Endothelial cell of umbilical vein (primary cell): Measurements from ENCODE around the gene SMARCA2. TPM values are rescaled to one million over a fixed set of nuclear protein-coding genes. Genes with fewer than 3 reads are reported as not detected.

ENCODE experiments used
- BruUV-seq: library from RNA; stranded (reverse); fragments of 400-500 nt; replicated peaks from 2 replicates; lab custom pipeline; 2021; lab: Mats Ljungman, UMichigan
- CTCF ChIA-PET: fragments of 300-600, 350-600 bp; sonication (Branson Sonifier 250); formaldehyde crosslinking; loops from one replicate; lab custom pipeline; 2021; ENCODE audit warnings: antibody characterized with exemption, inconsistent platforms; lab: Charles Lee
- POLR2A ChIA-PET: fragments of 300-600, 350-600 bp; sonication (Branson Sonifier 250); formaldehyde crosslinking; loops from one replicate; lab custom pipeline; 2021; ENCODE audit warnings: antibody characterized with exemption, inconsistent platforms; lab: Charles Lee
- DNase-seq: peaks from one replicate; pipeline ENCODE4 v3.0.0-alpha.2; 2011; ENCODE audit warnings: low read depth, low spot score
- FAIRE-seq: peaks from 2 replicates; lab custom pipeline; 2011; peaks lifted over from hg19 to GRCh38; lab: Jason Lieb, UNC
- H2AFZ ChIP-seq: 2 replicates; pipeline ENCODE4 v1.6.0; 2012; ENCODE audit warnings: low read depth, low read length, control low read depth, inconsistent platforms
- H3K27ac ChIP-seq: 2 replicates; pipeline ENCODE4 v1.5.1; 2011; ENCODE audit warnings: low read depth, mild to moderate bottlenecking, control low read depth, low read length, moderate library complexity; ENCODE audit not compliant: insufficient read depth
- H3K27me3 ChIP-seq, 2 experiments: 2 replicates each; pipeline versions ENCODE4 v1.6.0 to v1.6.1; 2011; ENCODE audit warnings: low read length in 2 of 2, mixed read lengths in 1 of 2; ENCODE audit not compliant: control insufficient read depth in 2 of 2, insufficient read depth in 2 of 2
- H3K36me3 ChIP-seq, 2 experiments: 2 replicates in 1 of 2; 3 replicates in 1 of 2; pipeline ENCODE4 v1.5.1; 2011; ENCODE audit warnings: low read length in 2 of 2, mild to moderate bottlenecking in 1 of 2, moderate library complexity in 1 of 2; ENCODE audit not compliant: control insufficient read depth in 2 of 2, insufficient read depth in 2 of 2; ENCODE audit errors: extremely low read depth in 1 of 2
- H3K4me1 ChIP-seq: 3 replicates; pipeline ENCODE4 v1.5.1; 2011; ENCODE audit warnings: mild to moderate bottlenecking, low read length; ENCODE audit not compliant: control insufficient read depth, insufficient read depth; ENCODE audit errors: extremely low read depth
- H3K4me2 ChIP-seq: 2 replicates; pipeline ENCODE4 v1.6.1; 2011; ENCODE audit warnings: low read length, control low read depth, mixed read lengths; ENCODE audit not compliant: insufficient read depth
- H3K4me3 ChIP-seq, 3 experiments: fragments of 200-600 bp in 1 of 3; sonication (generic), shearing (Covaris generic) in 1 of 3; replicated peaks in 1 of 3; 2 replicates each; pipeline ENCODE4 v1.5.1; 2011 to 2016; ENCODE audit warnings: control low read depth in 3 of 3, low read length in 3 of 3, mild to moderate bottlenecking in 2 of 3, inconsistent platforms in 1 of 3, low read depth in 1 of 3, moderate library complexity in 1 of 3; ENCODE audit not compliant: insufficient read depth in 1 of 3
- H3K79me2 ChIP-seq: 2 replicates; pipeline ENCODE4 v1.6.0; 2012; ENCODE audit warnings: low read length, inconsistent platforms; ENCODE audit not compliant: control insufficient read depth, insufficient read depth
- H3K9ac ChIP-seq: replicated peaks from 2 replicates; pipeline ENCODE3; 2011; ENCODE audit warnings: low read length, control low read depth; ENCODE audit not compliant: insufficient read depth; ENCODE audit errors: extremely low read depth
- H3K9me1 ChIP-seq: replicated peaks from 3 replicates; pipeline ENCODE4 v1.6.0; 2011; ENCODE audit warnings: mild to moderate bottlenecking, low read length; ENCODE audit not compliant: control insufficient read depth, insufficient read depth; ENCODE audit errors: extremely low read depth
- H3K9me3 ChIP-seq: replicated peaks from 2 replicates; pipeline ENCODE4 v1.5.1; 2012; ENCODE audit warnings: low read length, inconsistent platforms; ENCODE audit not compliant: control insufficient read depth, insufficient read depth
- H4K20me1 ChIP-seq: replicated peaks from 2 replicates; pipeline ENCODE3; 2011; ENCODE audit warnings: mild to moderate bottlenecking, low read length; ENCODE audit not compliant: control insufficient read depth, insufficient read depth; ENCODE audit errors: extremely low read depth
- EZH2 ChIP-seq: IDR thresholded peaks from 2 replicates; pipeline ENCODE4 v1.6.1; 2012; ENCODE audit warnings: borderline replicate concordance, low read depth, mild to moderate bottlenecking, moderate library complexity, low read length, inconsistent platforms; ENCODE audit not compliant: severe bottlenecking
- FOS ChIP-seq: IDR thresholded peaks from 2 replicates; pipeline ENCODE4 v1.6.1; 2011; ENCODE audit warnings: mild to moderate bottlenecking, low read length, moderate library complexity, borderline replicate concordance; ENCODE audit not compliant: insufficient read depth
- GATA2 ChIP-seq: IDR thresholded peaks from 2 replicates; pipeline ENCODE4 v1.7.0; 2011; ENCODE audit warnings: low read depth, mild to moderate bottlenecking, moderate library complexity, mixed read lengths, low read length; ENCODE audit not compliant: insufficient read length, insufficient read depth
- JUN ChIP-seq: IDR thresholded peaks from 2 replicates; pipeline ENCODE4 v1.6.1; 2011; ENCODE audit warnings: borderline replicate concordance, low read depth; ENCODE audit not compliant: insufficient read length, insufficient read depth
- MAX ChIP-seq: IDR thresholded peaks from 2 replicates; pipeline ENCODE4 v1.6.1; 2011; ENCODE audit not compliant: insufficient read depth, insufficient read length
- MYC ChIP-seq: IDR thresholded peaks from one replicate; pipeline ENCODE4 v1.6.1; 2011; ENCODE audit warnings: mild to moderate bottlenecking, low read depth, low read length
- POLR2A ChIP-seq: IDR thresholded peaks from 2 replicates; pipeline ENCODE4 v1.6.1; 2012; ENCODE audit warnings: low read depth, mild to moderate bottlenecking, control low read depth, low read length
- POLR2AphosphoS5 ChIP-seq: IDR thresholded peaks from 2 replicates; pipeline ENCODE4 v1.6.1; 2012; ENCODE audit warnings: low read depth, mild to moderate bottlenecking, control low read depth, low read length, moderate library complexity; ENCODE audit not compliant: insufficient read depth
- dilution Hi-C: fragments of 300-500 bp; cut with MboI; formaldehyde crosslinking; loops from one replicate; pipeline ENCODE4 v1.15.0; 2019; ENCODE audit warnings: low sequenced_read_pairs; ENCODE audit not compliant: extremely low pct_ligation_motif_present
- intact Hi-C: fragments of 100-400 bp; cut with micrococcal nuclease; formaldehyde crosslinking; loops from one replicate; pipeline ENCODE4 v1.10.0; 2022
- polyA plus RNA-seq, 4 experiments: library from polyadenylated mRNA; depleted of rRNA in 3 of 4; stranded (reverse) in 3 of 4; unstranded in 1 of 4; fragments of >200 nt; gene quantifications; 2 replicates each; pipeline versions ENCODE4 v1.2.1 to v1.2.3, GENCODE V29; 2011 to 2012; ENCODE audit warnings: missing spikeins in 1 of 4
- total RNA-seq: library from RNA; stranded (reverse); gene quantifications from 2 replicates; pipeline ENCODE4 v1.2.3, GENCODE V29; 2021
- TF ChIP-seq, protein P1 (sequence below), 2 donors: IDR thresholded peaks; 1 replicate in 1 of 2; 2 replicates in 1 of 2; pipeline ENCODE4 v1.5.1; 2011; ENCODE audit warnings: low read length in 2 of 2, mild to moderate bottlenecking in 2 of 2, moderate library complexity in 2 of 2, control low read depth in 1 of 2, inconsistent platforms in 1 of 2, low read depth in 1 of 2; ENCODE audit not compliant: insufficient read depth in 1 of 2; ENCODE audit errors: extremely low read depth in 1 of 2

Gene SMARCA2
- total and polyA plus RNA-seq, 2 donors (not counting 3 experiments of a cell fraction or from before 2014, with no cell fraction given) = 54.5 to 79.9 TPM

- Histone ChIP-seq H3K9me1 (no peaks in the 10 kb centered on the region), H3K27me3 (no peaks in the 10 kb centered on the region), H3K9ac (no peak overlapping the region), H3K4me2 (no peak overlapping the region), H2AFZ (no peak overlapping the region), H4K20me1 (no peaks in the 10 kb centered on the region), H3K27ac (no peak overlapping the region), H3K9me3 (no peaks in the 10 kb centered on the region), H3K4me3 (no peak overlapping the region), H3K4me1 (peaks cover 10% of the 10 kb centered on the region), H3K79me2 (no peaks in the 10 kb centered on the region), H3K36me3 (peaks cover 9 to 15% of the 10 kb centered on the region in 2 experiments)
- intact Hi-C loops (loop anchor here (1.0 to 10.0 kb wide), 3 partner anchors 72 to 1072 kb away; partner anchors contain the start of gene SMARCA2), dilution Hi-C loops (no loop called here)
- ChIA-PET CTCF (interaction anchor here (0.6 to 1.9 kb wide), 34 partner anchors 10 to 1078 kb away, joined by 3 to 19 read pairs (median 4); partner anchors contain the start of gene SMARCA2), POLR2A (no interaction called here)
- no TSS peak for BruUV-seq
- DNase-seq = no peak
- no peak for TF ChIP-seq GATA2
- no peak for TF ChIP-seq POLR2A
- no peak for TF ChIP-seq JUN
- TF ChIP-seq, protein P1, sequence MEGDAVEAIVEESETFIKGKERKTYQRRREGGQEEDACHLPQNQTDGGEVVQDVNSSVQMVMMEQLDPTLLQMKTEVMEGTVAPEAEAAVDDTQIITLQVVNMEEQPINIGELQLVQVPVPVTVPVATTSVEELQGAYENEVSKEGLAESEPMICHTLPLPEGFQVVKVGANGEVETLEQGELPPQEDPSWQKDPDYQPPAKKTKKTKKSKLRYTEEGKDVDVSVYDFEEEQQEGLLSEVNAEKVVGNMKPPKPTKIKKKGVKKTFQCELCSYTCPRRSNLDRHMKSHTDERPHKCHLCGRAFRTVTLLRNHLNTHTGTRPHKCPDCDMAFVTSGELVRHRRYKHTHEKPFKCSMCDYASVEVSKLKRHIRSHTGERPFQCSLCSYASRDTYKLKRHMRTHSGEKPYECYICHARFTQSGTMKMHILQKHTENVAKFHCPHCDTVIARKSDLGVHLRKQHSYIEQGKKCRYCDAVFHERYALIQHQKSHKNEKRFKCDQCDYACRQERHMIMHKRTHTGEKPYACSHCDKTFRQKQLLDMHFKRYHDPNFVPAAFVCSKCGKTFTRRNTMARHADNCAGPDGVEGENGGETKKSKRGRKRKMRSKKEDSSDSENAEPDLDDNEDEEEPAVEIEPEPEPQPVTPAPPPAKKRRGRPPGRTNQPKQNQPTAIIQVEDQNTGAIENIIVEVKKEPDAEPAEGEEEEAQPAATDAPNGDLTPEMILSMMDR (IDR thresholded peaks at IDR 0.05; ENCODE audit: extremely low read depth in 1 of 2, insufficient read depth in 1 of 2, low read depth in 1 of 2, low read length in 2 of 2) = no peak
- TF ChIP-seq EZH2 = no peak
- TF ChIP-seq MYC = no peak
- no peak for TF ChIP-seq POLR2AphosphoS5
- no peak for TF ChIP-seq FOS
- no peak for TF ChIP-seq MAX
- FAIRE-seq = no peak
Observed at GRCh38 chr9:2086971-2087370, 71.8 kb downstream of the SMARCA2 start.
